T-helper 17 cell (primary cell): ENCODE results near the gene PLEKHA4. TPM values are rescaled to one million over a fixed set of nuclear protein-coding genes. Genes with fewer than 3 reads are reported as not detected.
A peak's percentile ranks its signal among the peaks of the same experiment; 100 is the strongest.

Experiments
- ATAC-seq: fragments of 150-1000 bp; cut with Tn5 transposase; 2 replicates; pipeline ENCODE4 v1.10.0; 2021; ENCODE audit warnings: mild to moderate bottlenecking, moderate library complexity
- DNase-seq, 3 donors: peaks; one replicate each; pipeline versions ENCODE4 v3.0.0 to v3.0.0-alpha.2; 2020 to 2021
- H3K9me3 ChIP-seq: one replicate; pipeline ENCODE4 v1.7.0; 2013; ENCODE audit warnings: low read length, mild to moderate bottlenecking; ENCODE audit not compliant: control insufficient read depth, poor library complexity, severe bottlenecking
- H3K27ac Mint-ChIP-seq: one replicate; pipeline ENCODE4 v1.8.0; 2022; ENCODE audit warnings: mild to moderate bottlenecking, moderate library complexity, mixed read lengths
- H3K27me3 Mint-ChIP-seq: one replicate; pipeline ENCODE4 v1.8.0; 2022; ENCODE audit warnings: mixed read lengths
- H3K36me3 Mint-ChIP-seq: one replicate; pipeline ENCODE4 v1.8.0; 2022; ENCODE audit warnings: low read depth, mixed read lengths
- H3K4me1 Mint-ChIP-seq: one replicate; pipeline ENCODE4 v1.8.0; 2022; ENCODE audit warnings: mild to moderate bottlenecking, mixed read lengths
- H3K4me3 Mint-ChIP-seq: one replicate; pipeline ENCODE4 v1.8.0; 2022; ENCODE audit warnings: mild to moderate bottlenecking, moderate library complexity, mixed read lengths
- total RNA-seq, 4 donors: library from RNA in 2 of 4; stranded (reverse) in 2 of 4; gene quantifications; one replicate each; pipeline ENCODE4 v1.2.3 and lab custom pipeline; 2022 to 2026

The PLEKHA4 gene
- total RNA-seq, 2 donors from 2014 or later = 0.42 to 3.0 TPM

GRCh38 chr19:48822514-48822913 lies 45.9 kb downstream of the PLEKHA4 start:
- H3K9me3 ChIP-seq = no peaks in the 10 kb centered on the region
- Mint-ChIP-seq H3K36me3 (no peaks in the 10 kb centered on the region), H3K4me1 (no peaks in the 10 kb centered on the region), H3K4me3 (no peak overlapping the region), H3K27me3 (no peaks in the 10 kb centered on the region), H3K27ac (no peak overlapping the region)
- no peak for DNase-seq
- no peak for ATAC-seq

GRCh38 chr19:48821633-48822032 lies 46.8 kb downstream of the PLEKHA4 start:
- Mint-ChIP-seq H3K27me3 (no peaks in the 10 kb centered on the region), H3K4me3 (no peak overlapping the region), H3K27ac (no peak overlapping the region), H3K36me3 (no peaks in the 10 kb centered on the region), H3K4me1 (no peaks in the 10 kb centered on the region)
- ATAC-seq (no peak), DNase-seq (no peak)
- no peaks in the 10 kb centered on the region for H3K9me3 ChIP-seq

- peaks cover 2% of the 10 kb centered on the region for H3K4me1 Mint-ChIP-seq
- no peak overlapping the region for H3K27ac Mint-ChIP-seq
These were observed 49.0 kb downstream of the PLEKHA4 start for GRCh38 chr19:48819366-48819816.

GRCh38 chr19:48818234-48818820 lies 50.1 kb downstream of the PLEKHA4 start:
- ATAC-seq (no peak), DNase-seq (no peak)
- peaks cover 2% of the 10 kb centered on the region for H3K4me1 Mint-ChIP-seq
- no peaks in the 10 kb centered on the region for H3K9me3 ChIP-seq
- H3K27me3 Mint-ChIP-seq = no peaks in the 10 kb centered on the region
- H3K27ac Mint-ChIP-seq = no peak overlapping the region
- no peaks in the 10 kb centered on the region for H3K36me3 Mint-ChIP-seq
- no peak overlapping the region for H3K4me3 Mint-ChIP-seq

More at GRCh38 chr19:48819366-48819816, 49.0 kb downstream of the PLEKHA4 start:
- no peaks in the 10 kb centered on the region for H3K36me3 Mint-ChIP-seq
- no peaks in the 10 kb centered on the region for H3K9me3 ChIP-seq
- ATAC-seq (no peak), DNase-seq (no peak)
- H3K4me3 Mint-ChIP-seq = no peak overlapping the region
- no peaks in the 10 kb centered on the region for H3K27me3 Mint-ChIP-seq

- H3K27me3 Mint-ChIP-seq = no peaks in the 10 kb centered on the region
- H3K27ac Mint-ChIP-seq = no peak overlapping the region
These were observed 50.8 kb downstream of the PLEKHA4 start for GRCh38 chr19:48817585-48818124.

GRCh38 chr19:48815870-48816501 lies 52.4 kb downstream of the PLEKHA4 start:
- Mint-ChIP-seq H3K27ac (no peak overlapping the region), H3K4me3 (peak overlapping the region; percentile 3)

More at GRCh38 chr19:48817585-48818124, 50.8 kb downstream of the PLEKHA4 start:
- H3K4me1 Mint-ChIP-seq = peaks cover 2% of the 10 kb centered on the region
- no peak overlapping the region for H3K4me3 Mint-ChIP-seq
- no peak for ATAC-seq
- no peaks in the 10 kb centered on the region for H3K36me3 Mint-ChIP-seq
- no peaks in the 10 kb centered on the region for H3K9me3 ChIP-seq
- DNase-seq = no peak

GRCh38 chr19:48814895-48815294 lies 53.5 kb downstream of the PLEKHA4 start:
- H3K27me3 Mint-ChIP-seq = no peaks in the 10 kb centered on the region
- no peaks in the 10 kb centered on the region for H3K36me3 Mint-ChIP-seq
- no peaks in the 10 kb centered on the region for H3K9me3 ChIP-seq
- H3K27ac Mint-ChIP-seq = peak overlapping the region; percentile 88
- no peak overlapping the region for H3K4me3 Mint-ChIP-seq
- DNase-seq (no peak), ATAC-seq (no peak)
- H3K4me1 Mint-ChIP-seq = peaks cover 18% of the 10 kb centered on the region

More at GRCh38 chr19:48815870-48816501, 52.4 kb downstream of the PLEKHA4 start:
- no peak for DNase-seq
- peak; percentile 74 for ATAC-seq
- H3K36me3 Mint-ChIP-seq = no peaks in the 10 kb centered on the region
- H3K9me3 ChIP-seq = no peaks in the 10 kb centered on the region
- peaks cover 9% of the 10 kb centered on the region for H3K4me1 Mint-ChIP-seq
- H3K27me3 Mint-ChIP-seq = no peaks in the 10 kb centered on the region

GRCh38 chr19:48813123-48813913 lies 55.1 kb downstream of the PLEKHA4 start:
- ATAC-seq = no peak
- H3K36me3 Mint-ChIP-seq = no peaks in the 10 kb centered on the region
- peaks cover 24% of the 10 kb centered on the region for H3K4me1 Mint-ChIP-seq
- no peaks in the 10 kb centered on the region for H3K9me3 ChIP-seq
- no peaks in the 10 kb centered on the region for H3K27me3 Mint-ChIP-seq
- DNase-seq = no peak
- no peak overlapping the region for H3K27ac Mint-ChIP-seq
- H3K4me3 Mint-ChIP-seq = peak overlapping the region; percentile 86

- DNase-seq = peak in 2 of 3 donors; percentile 52 to 56
- Mint-ChIP-seq H3K36me3 (no peaks in the 10 kb centered on the region), H3K4me3 (peak overlapping the region; percentile 86), H3K27ac (no peak overlapping the region), H3K27me3 (no peaks in the 10 kb centered on the region), H3K4me1 (peaks cover 29% of the 10 kb centered on the region)
- no peaks in the 10 kb centered on the region for H3K9me3 ChIP-seq
- peak; percentile 63 for ATAC-seq
These were observed 56.1 kb downstream of the PLEKHA4 start for GRCh38 chr19:48812094-48812929.

- Mint-ChIP-seq H3K4me3 (peak overlapping the region; percentile 88), H3K27me3 (no peaks in the 10 kb centered on the region), H3K36me3 (no peaks in the 10 kb centered on the region), H3K27ac (peak overlapping the region; percentile 66), H3K4me1 (peaks cover 27% of the 10 kb centered on the region)
- no peaks in the 10 kb centered on the region for H3K9me3 ChIP-seq
- ATAC-seq = no peak
- no peak for DNase-seq
These were observed 58.3 kb downstream of the PLEKHA4 start for GRCh38 chr19:48810151-48810550.

GRCh38 chr19:48807590-48808308 lies 60.7 kb downstream of the PLEKHA4 start:
- no peak for ATAC-seq
- H3K9me3 ChIP-seq = no peaks in the 10 kb centered on the region
- Mint-ChIP-seq H3K36me3 (no peaks in the 10 kb centered on the region), H3K27me3 (no peaks in the 10 kb centered on the region), H3K4me1 (peaks cover 27% of the 10 kb centered on the region), H3K4me3 (no peak overlapping the region), H3K27ac (peak overlapping the region; percentile 72)
- DNase-seq = no peak
